ENCODE measurements around the gene KRTAP22-1. TPM values are rescaled to one million over a fixed set of nuclear protein-coding genes. Genes with fewer than 3 reads are reported as not detected.

Gene KRTAP22-1
- total and polyA plus RNA-seq, 2 experiments from 2014 or later: not detected

- H3K27ac Mint-ChIP-seq: no peak within 1 kb of the TSS
- Histone ChIP-seq H3K9me2 (ENCODE audit: insufficient read depth) (peaks cover 3% of the 10 kb centered on the region; the same call in 1 of the 2 replicates), H3K79me2 (replicated peaks; ENCODE audit: insufficient read depth) (no peaks in the 10 kb centered on the region), H3K4me2 (no peak within 1 kb of the TSS), H3K4me1 (ENCODE audit: insufficient read depth) (no peaks in the 10 kb centered on the region; the same call in 1 of the 2 replicates), H3K27me3 (ENCODE audit: insufficient read depth) (no peaks in the 10 kb centered on the region), H3K27ac (ENCODE audit: low read depth) (no peak within 1 kb of the TSS), H3F3A (replicated peaks; ENCODE audit: low read depth) (no peaks in the 10 kb centered on the region), H3K4me3 (no peak within 1 kb of the TSS), H4K20me1 (replicated peaks; ENCODE audit: insufficient read depth) (no peaks in the 10 kb centered on the region), H3K36me3 (ENCODE audit: insufficient read depth) (no peaks in the 10 kb centered on the region), H2AFZ (no peak within 1 kb of the TSS)
- no peaks in the 10 kb centered on the region for H3K4me1 Mint-ChIP-seq
- no peak for TF ChIP-seq EZH2phosphoT487 (IDR thresholded peaks at IDR 0.05; ENCODE audit: unreplicated experiment)
- no peak for TF ChIP-seq ETS1 (IDR thresholded peaks at IDR 0.05)
- no peak for TF ChIP-seq ZNF462 (CRISPR knock-in tag; IDR thresholded peaks at IDR 0.05)
- no peak for TF ChIP-seq ZNF331 (CRISPR knock-in tag; IDR thresholded peaks at IDR 0.05; ENCODE audit: low read depth)
- TF ChIP-seq REST (IDR thresholded peaks at IDR 0.05; ENCODE audit: unreplicated experiment): no peak
- no peak for TF ChIP-seq EZH2 (IDR thresholded peaks at IDR 0.05; ENCODE audit: low read depth, unreplicated experiment)
- no peak for TF ChIP-seq JUNB (IDR thresholded peaks at IDR 0.05; ENCODE audit: unreplicated experiment)
- TF ChIP-seq ZNF114 (CRISPR knock-in tag; IDR thresholded peaks at IDR 0.05): no peak
- TF ChIP-seq STAT1 (IDR thresholded peaks at IDR 0.05; ENCODE audit: unreplicated experiment): no peak
- TF ChIP-seq CTCF (conservative IDR thresholded peaks at IDR 0.05; ENCODE audit: low read depth in 2 of 2): no peak
- TF ChIP-seq CREB1 (CRISPR knock-in tag; IDR thresholded peaks at IDR 0.05; ENCODE audit: low read depth): no peak
- no peak for TF ChIP-seq POLR2AphosphoS5 (IDR thresholded peaks at IDR 0.05; ENCODE audit: low read depth)
- TF ChIP-seq NANOG (IDR thresholded peaks at IDR 0.05; ENCODE audit: borderline replicate concordance): no peak
- H3K9me3 Mint-ChIP-seq: peaks cover 8% of the 10 kb centered on the region
- H3K36me3 Mint-ChIP-seq (ENCODE audit: low read depth): 0 out of 3 replicates have a peak, but pooled peaks cover 5% of the 10 kb centered on the region
- H3K4me3 Mint-ChIP-seq: no peak within 1 kb of the TSS
- DNase-seq (ENCODE audit: low spot score) (no peak), ATAC-seq (no peak)
- H3K27me3 Mint-ChIP-seq (ENCODE audit: insufficient read depth, low read depth, poor library complexity): no peaks in the 10 kb centered on the region
Measured at GRCh38 chr21:30620522-30620921, 19.6 kb downstream of the KRTAP22-1 start, which contains the start of gene KRTAP20-4. KRTAP20-4 (plus strand) TSS chr21:30620627.

All from GM23338 (cell line).